Caki2 (cell line): ENCODE results near the gene ATP13A3. TPM values are rescaled to one million over a fixed set of nuclear protein-coding genes. Genes with fewer than 3 reads are reported as not detected.
"Not testable (repeated sequence)": the region's sequence is repeated elsewhere in the genome, so short reads cannot be mapped to it uniquely, and the experiment has no call there.

Experiments used
- DNase-seq: peaks from one replicate; pipeline ENCODE4 v3.0.0-alpha.2; 2015; ENCODE audit warnings: low read depth
- in situ Hi-C: cut with HindIII; loops from 2 replicates; pipeline ENCODE4 v1.10.0; 2016; ENCODE audit warnings: low sequenced_read_pairs, low pct_unique_long_range_greater_than_20kb, mixed read lengths
- total RNA-seq: library from RNA; depleted of rRNA; stranded (reverse); fragments of >200 nt; shearing (Covaris generic); gene quantifications from 2 replicates; pipeline ENCODE4 v1.2.3, GENCODE V29; 2014; ENCODE audit warnings: low replicate concordance

The ATP13A3 gene
- total RNA-seq, 1 experiment from 2014 or later: 91.8 TPM

- DNase-seq: no peak
- in situ Hi-C loops: no loop called here
Measured at GRCh38 chr3:194504861-194505260, 18.1 kb upstream of the ATP13A3 start.

- in situ Hi-C loops: no loop called here
- DNase-seq: no peak
Measured at GRCh38 chr3:194504146-194504545, 17.3 kb upstream of the ATP13A3 start.

GRCh38 chr3:194503081-194503531, 16.3 kb upstream of the ATP13A3 start:
- in situ Hi-C loops: no loop called here
- no peak for DNase-seq

GRCh38 chr3:194500198-194500597, 13.4 kb upstream of the ATP13A3 start:
- in situ Hi-C loops: no loop called here

GRCh38 chr3:194499516-194499915, 12.7 kb upstream of the ATP13A3 start:
- in situ Hi-C loops, DNase-seq: not testable (repeated sequence)

More at GRCh38 chr3:194500198-194500597, 13.4 kb upstream of the ATP13A3 start:
- no peak for DNase-seq

- peak; percentile 71 for DNase-seq
- in situ Hi-C loops: no loop called here
Measured at GRCh38 chr3:194497799-194498575, 11.2 kb upstream of the ATP13A3 start.

- in situ Hi-C loops: no loop called here
- no peak for DNase-seq
Measured at GRCh38 chr3:194496217-194496919, 9.6 kb upstream of the ATP13A3 start.

- in situ Hi-C loops: no loop called here
Measured at GRCh38 chr3:194494951-194495374, 8.2 kb upstream of the ATP13A3 start.

GRCh38 chr3:194493995-194494927, 7.5 kb upstream of the ATP13A3 start:
- peak; percentile 71 for DNase-seq
- in situ Hi-C loops: not testable (repeated sequence)

More at GRCh38 chr3:194494951-194495374, 8.2 kb upstream of the ATP13A3 start:
- DNase-seq: peak; percentile 21

- in situ Hi-C loops: no loop called here
Measured at GRCh38 chr3:194492001-194492400, 5.2 kb upstream of the ATP13A3 start.

GRCh38 chr3:194489736-194490612, 3.2 kb upstream of the ATP13A3 start:
- in situ Hi-C loops: no loop called here
- no peak for DNase-seq

More at GRCh38 chr3:194492001-194492400, 5.2 kb upstream of the ATP13A3 start:
- no peak for DNase-seq

- peak; percentile 31 for DNase-seq
- in situ Hi-C loops: no loop called here
Measured at GRCh38 chr3:194488055-194488742, 1.4 kb upstream of the ATP13A3 start.

- in situ Hi-C loops: no loop called here
- DNase-seq: no peak
Measured at GRCh38 chr3:194487289-194488054, 670 bp upstream of the ATP13A3 start.

GRCh38 chr3:194485881-194486539, 792 bp downstream of the ATP13A3 start:
- peak; percentile 33 for DNase-seq
- in situ Hi-C loops: no loop called here

GRCh38 chr3:194485468-194485880, 1.3 kb downstream of the ATP13A3 start:
- DNase-seq: no peak
- in situ Hi-C loops: no loop called here

- DNase-seq: no peak
- in situ Hi-C loops: no loop called here
Measured at GRCh38 chr3:194484614-194485013, 2.2 kb downstream of the ATP13A3 start.
